ENCODE results near the gene NAT9.
A peak's percentile ranks its signal among the peaks of the same experiment; 100 is the strongest.

NAT9 gene

GRCh38 chr17:74805591-74805991 is 29.4 kb upstream of the NAT9 start:
- no peak for DNase-seq (ENCODE audit: low spot score)

DNA sequence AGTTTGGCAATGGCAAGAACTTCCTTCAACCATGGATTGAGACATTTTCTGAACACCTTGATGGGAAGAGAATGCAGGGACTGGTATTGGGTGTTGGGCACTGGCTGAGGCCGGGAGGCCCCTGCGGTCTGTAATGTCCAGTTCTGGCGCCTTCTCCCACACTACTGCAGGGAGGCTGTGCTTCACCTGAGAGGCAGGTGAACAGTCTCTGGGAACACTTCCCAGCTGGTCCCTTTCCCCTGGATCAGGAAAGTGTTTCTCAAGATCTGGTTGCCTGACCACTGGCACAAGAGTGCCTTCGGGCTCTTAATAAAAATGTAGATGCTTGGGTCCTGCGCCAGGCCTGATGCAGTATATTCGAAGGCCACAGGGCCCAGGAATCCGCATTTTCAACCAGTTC is 28.5 kb upstream of the NAT9 start:
- no peak for DNase-seq (ENCODE audit: low spot score)

GRCh38 chr17:74803971-74804370 is 27.8 kb upstream of the NAT9 start:
- DNase-seq (ENCODE audit: low spot score): no peak

- no peak for DNase-seq (ENCODE audit: low spot score)
Observed at GRCh38 chr17:74803388-74803930, 27.3 kb upstream of the NAT9 start.

DNA sequence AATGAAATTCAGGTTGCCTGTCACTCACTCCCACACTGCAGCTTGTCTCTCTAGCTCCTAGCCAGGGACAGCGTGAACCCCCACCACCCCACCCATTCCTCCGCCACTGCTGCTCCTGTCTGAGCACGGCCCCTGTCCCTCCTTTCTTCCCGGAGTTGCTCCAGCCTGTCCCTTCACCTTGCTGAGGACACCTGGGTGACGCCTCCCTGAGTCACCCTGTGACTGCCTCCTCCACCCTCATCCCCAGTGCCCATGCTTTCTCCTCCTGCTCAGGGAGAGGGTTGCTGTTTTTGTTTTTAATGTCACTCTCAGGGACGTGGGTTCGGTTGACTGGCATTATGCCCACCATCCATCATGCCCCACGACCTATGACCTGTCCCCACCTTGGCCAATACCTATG is 25.8 kb upstream of the NAT9 start:
- DNase-seq (ENCODE audit: low spot score): no peak

GRCh38 chr17:74800531-74800930 is 24.4 kb upstream of the NAT9 start:
- no peak for DNase-seq (ENCODE audit: low spot score)

GRCh38 chr17:74799097-74799496 is 23.0 kb upstream of the NAT9 start:
- no peak for DNase-seq (ENCODE audit: low spot score)

GRCh38 chr17:74798239-74798707 is 22.1 kb upstream of the NAT9 start:
- DNase-seq (ENCODE audit: low spot score): no peak

- DNase-seq (ENCODE audit: low spot score): no peak
Observed at GRCh38 chr17:74797824-74798223, 21.7 kb upstream of the NAT9 start.

GRCh38 chr17:74796866-74797265 is 20.7 kb upstream of the NAT9 start:
- DNase-seq (ENCODE audit: low spot score): no peak

- no peak for DNase-seq (ENCODE audit: low spot score)
Observed at GRCh38 chr17:74796211-74796610, 20.1 kb upstream of the NAT9 start.

DNA sequence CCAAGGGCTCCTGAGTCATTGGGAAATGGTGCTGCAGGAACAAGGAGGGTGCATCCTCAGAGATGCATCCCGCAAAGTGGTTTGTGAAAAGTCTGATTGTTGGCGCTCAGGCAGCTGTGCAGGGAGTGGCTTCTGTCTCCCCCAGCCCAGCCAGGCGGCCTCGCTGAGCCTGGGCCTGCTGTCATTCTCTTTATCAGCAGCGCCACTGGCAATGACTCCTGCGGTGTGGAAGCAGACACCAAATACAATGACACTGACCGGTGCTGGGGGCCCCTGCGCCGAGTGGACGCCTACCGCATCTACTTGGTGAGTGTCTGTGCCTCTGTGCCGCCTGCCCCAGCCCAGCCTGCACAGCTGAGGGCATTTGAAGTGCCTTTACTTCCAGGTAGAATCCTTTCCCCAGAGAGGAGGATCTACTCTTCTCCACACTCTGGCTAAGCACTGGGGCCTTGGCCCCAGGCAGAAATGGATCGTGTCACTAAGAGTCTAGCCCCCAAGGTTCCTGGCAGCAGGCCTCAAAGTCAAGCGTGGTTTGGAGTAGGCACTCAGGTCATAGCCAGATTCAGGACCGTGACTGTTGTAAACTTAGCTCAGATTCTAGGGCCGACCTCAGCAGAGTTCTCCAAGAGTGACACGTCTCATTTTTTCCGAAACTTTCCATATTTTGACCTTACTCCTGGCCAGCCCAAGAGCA is 19.3 kb upstream of the NAT9 start:
- DNase-seq (ENCODE audit: low spot score): no peak

DNA sequence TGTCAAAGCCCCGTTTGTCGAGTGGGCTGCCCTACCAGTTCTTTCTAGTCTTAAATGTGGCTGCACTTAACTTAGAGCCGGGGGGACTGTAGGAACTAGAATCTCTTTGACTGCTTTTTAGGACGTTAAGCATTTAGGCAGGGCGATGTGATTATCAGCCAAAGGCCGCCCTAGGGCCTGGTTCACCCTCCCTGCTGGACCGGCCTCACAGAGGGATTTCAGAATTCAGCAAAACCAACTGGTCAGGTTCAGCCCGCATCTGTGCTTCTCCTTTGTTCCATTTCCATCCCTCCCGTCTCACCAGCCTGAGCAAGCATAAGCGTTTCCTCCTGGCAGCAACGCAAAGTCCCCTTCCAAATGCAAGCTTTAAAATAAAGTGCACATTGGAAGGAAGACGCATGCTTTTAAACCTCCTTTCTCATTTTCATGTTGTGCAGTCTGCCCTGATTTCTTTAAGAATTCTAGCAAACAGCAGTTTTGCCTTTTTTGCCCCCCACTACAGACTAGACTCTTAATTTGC is 16.5 kb upstream of the NAT9 start:
- DNase-seq (ENCODE audit: low spot score): no peak

- no peak for DNase-seq (ENCODE audit: low spot score)
Observed at GRCh38 chr17:74790161-74791058, 14.3 kb upstream of the NAT9 start.

GRCh38 chr17:74786431-74787055 is 10.4 kb upstream of the NAT9 start:
- DNase-seq (ENCODE audit: low spot score): no peak

- DNase-seq (ENCODE audit: low spot score): no peak
Observed at GRCh38 chr17:74785981-74786360, 9.8 kb upstream of the NAT9 start.

GRCh38 chr17:74785096-74785980 is 9.2 kb upstream of the NAT9 start:
- peak; percentile 51 for DNase-seq (ENCODE audit: low spot score)

- no peak for DNase-seq (ENCODE audit: low spot score)
Observed at GRCh38 chr17:74784125-74784810, 8.1 kb upstream of the NAT9 start.

DNA sequence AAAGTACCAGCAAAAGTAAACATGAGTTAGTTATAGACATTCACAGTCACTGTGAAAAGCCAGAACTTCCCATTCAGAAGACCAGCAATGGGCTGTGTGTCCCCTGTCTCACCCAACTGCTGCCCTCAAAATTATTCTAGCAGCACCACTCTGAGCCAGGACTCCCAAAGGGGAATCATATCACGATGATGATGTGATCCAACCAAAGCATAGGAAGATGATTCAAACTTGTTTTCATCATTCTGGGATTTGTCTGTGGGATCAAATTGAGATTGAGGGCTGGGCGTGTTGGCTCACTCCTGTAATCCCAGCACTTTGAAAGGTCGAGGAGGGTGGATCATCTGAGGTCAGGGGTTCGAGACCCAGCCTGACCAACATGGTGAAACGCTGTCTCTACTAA is 6.4 kb upstream of the NAT9 start:
- DNase-seq (ENCODE audit: low spot score): no peak

DNA sequence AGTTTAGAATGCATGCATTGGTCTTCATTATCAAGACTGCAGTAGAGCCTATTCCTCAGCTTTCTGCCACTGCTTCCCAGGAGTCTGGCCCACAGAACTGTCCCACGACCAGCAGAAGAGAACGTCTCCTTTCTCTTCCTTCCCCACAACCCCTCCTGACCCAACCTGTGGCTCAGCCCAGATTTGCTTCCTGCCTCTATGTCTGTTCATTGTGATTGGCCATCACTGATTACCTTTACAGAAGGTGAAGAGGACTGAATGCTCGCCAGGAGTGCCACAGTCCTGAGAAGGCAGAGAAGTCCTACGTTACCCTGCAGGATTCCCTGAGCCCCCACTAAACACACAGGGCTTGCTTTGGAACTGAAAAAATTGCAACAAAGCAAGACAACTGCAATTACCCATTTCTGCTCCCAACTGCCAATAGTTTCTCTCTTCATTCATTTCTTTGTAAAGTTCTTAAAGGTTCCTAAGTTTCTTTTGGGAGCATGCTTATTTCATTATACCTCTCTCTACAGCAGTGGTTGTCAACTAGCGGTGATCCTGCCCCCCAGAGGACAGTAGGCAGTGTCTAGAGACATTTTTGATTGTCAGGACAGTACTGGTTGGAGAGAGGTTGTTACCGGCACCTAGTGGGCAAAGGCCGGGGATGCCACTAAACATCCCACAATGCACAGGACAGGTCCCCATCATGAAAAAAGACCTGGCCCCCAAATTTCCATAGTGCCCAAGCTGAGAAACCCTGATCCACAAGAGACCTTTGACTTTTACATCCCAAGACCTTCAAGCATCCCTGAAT is 4.5 kb upstream of the NAT9 start:
- DNase-seq (ENCODE audit: low spot score): peak; percentile 75
